ENCODE measurements around the gene STKLD1.

Gene STKLD1

DNA sequence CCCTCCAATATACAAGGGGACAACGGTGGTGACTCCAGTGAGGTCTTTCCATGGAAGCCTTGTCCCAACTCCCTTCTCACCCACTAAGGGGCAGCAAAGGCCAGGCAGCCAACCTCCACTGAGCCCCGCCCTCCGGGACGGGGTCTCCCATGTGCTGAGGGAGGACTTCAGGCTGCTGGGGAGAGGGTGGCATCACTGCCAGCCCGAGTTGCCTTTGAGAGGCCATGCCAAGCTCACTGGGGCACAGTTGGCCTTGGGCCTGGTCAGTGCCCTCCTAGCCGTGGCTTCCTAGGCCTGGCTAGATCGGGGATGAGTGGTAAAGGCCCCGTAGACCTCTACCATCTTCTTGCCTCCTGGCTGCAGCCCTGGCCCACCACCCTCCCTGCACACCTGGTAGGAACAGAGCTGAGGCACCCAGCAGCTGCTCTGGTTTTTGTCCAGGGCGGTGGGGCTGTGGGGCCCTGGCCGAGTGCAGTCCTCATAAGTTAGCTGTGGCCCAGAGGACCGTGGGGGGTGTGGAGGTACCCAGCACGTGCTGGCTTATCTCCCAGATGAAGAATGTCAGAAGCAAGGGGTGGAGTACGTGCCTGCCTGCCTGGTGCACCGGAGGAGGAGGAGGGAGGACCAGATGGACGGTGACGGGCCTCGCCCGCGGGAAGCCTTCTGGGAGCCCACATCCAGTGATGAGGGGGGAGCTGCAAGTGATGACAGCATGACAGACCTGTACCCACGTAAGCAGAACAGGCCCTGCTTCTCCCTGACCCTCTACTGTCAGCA is 16.6 kb upstream of the STKLD1 start (continued):
- TF ChIP-seq ZNF48 (tag by site-specific recombination; IDR thresholded peaks at IDR 0.05): no peak
- no peak for TF ChIP-seq ZNF132 (tag by site-specific recombination; IDR thresholded peaks at IDR 0.05; ENCODE audit: borderline replicate concordance)
- TF ChIP-seq ZNF621 (tag by site-specific recombination; IDR thresholded peaks at IDR 0.05): no peak
- TF ChIP-seq ZNF585B (tag by site-specific recombination; IDR thresholded peaks at IDR 0.05): no peak
- TF ChIP-seq ZNF664 (tag by site-specific recombination; IDR thresholded peaks at IDR 0.05): no peak
- no peak for TF ChIP-seq SCRT2 (tag by site-specific recombination; IDR thresholded peaks at IDR 0.05)
- TF ChIP-seq ZNF510 (tag by site-specific recombination; IDR thresholded peaks at IDR 0.05; ENCODE audit: insufficient replicate concordance): no peak
- TF ChIP-seq ZNF202 (tag by site-specific recombination; IDR thresholded peaks at IDR 0.05; ENCODE audit: borderline replicate concordance): no peak
- no peak for TF ChIP-seq ZSCAN4 (tag by site-specific recombination; IDR thresholded peaks at IDR 0.05)
- TF ChIP-seq ZNF555 (tag by site-specific recombination; conservative IDR thresholded peaks at IDR 0.05): no peak
- no peak for TF ChIP-seq ZNF777 (tag by site-specific recombination; IDR thresholded peaks at IDR 0.05; ENCODE audit: borderline replicate concordance)
- TF ChIP-seq ZNF214 (tag by site-specific recombination; IDR thresholded peaks at IDR 0.05; ENCODE audit: borderline replicate concordance): no peak
- no peak for TF ChIP-seq TCF7L2 (IDR thresholded peaks at IDR 0.05; ENCODE audit: borderline replicate concordance, low read depth, low read length)
- TF ChIP-seq ZNF701 (tag by site-specific recombination; IDR thresholded peaks at IDR 0.05): no peak
- TF ChIP-seq, protein P1, sequence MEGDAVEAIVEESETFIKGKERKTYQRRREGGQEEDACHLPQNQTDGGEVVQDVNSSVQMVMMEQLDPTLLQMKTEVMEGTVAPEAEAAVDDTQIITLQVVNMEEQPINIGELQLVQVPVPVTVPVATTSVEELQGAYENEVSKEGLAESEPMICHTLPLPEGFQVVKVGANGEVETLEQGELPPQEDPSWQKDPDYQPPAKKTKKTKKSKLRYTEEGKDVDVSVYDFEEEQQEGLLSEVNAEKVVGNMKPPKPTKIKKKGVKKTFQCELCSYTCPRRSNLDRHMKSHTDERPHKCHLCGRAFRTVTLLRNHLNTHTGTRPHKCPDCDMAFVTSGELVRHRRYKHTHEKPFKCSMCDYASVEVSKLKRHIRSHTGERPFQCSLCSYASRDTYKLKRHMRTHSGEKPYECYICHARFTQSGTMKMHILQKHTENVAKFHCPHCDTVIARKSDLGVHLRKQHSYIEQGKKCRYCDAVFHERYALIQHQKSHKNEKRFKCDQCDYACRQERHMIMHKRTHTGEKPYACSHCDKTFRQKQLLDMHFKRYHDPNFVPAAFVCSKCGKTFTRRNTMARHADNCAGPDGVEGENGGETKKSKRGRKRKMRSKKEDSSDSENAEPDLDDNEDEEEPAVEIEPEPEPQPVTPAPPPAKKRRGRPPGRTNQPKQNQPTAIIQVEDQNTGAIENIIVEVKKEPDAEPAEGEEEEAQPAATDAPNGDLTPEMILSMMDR (tag by site-specific recombination; IDR thresholded peaks at IDR 0.05): peak; percentile 84
- TF ChIP-seq ZNF311 (tag by site-specific recombination; IDR thresholded peaks at IDR 0.05; ENCODE audit: borderline replicate concordance): no peak
- TF ChIP-seq ZNF670 (tag by site-specific recombination; IDR thresholded peaks at IDR 0.05; ENCODE audit: low read depth): no peak
- TF ChIP-seq ZBTB10 (tag by site-specific recombination; IDR thresholded peaks at IDR 0.05): no peak
- TF ChIP-seq, protein P2, sequence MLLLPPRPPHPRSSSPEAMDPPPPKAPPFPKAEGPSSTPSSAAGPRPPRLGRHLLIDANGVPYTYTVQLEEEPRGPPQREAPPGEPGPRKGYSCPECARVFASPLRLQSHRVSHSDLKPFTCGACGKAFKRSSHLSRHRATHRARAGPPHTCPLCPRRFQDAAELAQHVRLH (tag by site-specific recombination; IDR thresholded peaks at IDR 0.05): no peak
- TF ChIP-seq OSR2 (tag by site-specific recombination; IDR thresholded peaks at IDR 0.05): no peak
- peak; percentile 69 for TF ChIP-seq KLF9 (tag by site-specific recombination; IDR thresholded peaks at IDR 0.05; ENCODE audit: low read depth)
- peak; percentile 37 for TF ChIP-seq EGR2 (tag by site-specific recombination; IDR thresholded peaks at IDR 0.05; ENCODE audit: low read depth)
- no peak for TF ChIP-seq ZNF266 (tag by site-specific recombination; IDR thresholded peaks at IDR 0.05; ENCODE audit: low read depth)
- TF ChIP-seq GLI2 (tag by site-specific recombination; IDR thresholded peaks at IDR 0.05; ENCODE audit: borderline replicate concordance, low read depth): no peak
- no peak for TF ChIP-seq ZNF391 (tag by site-specific recombination; IDR thresholded peaks at IDR 0.05; ENCODE audit: borderline replicate concordance, low read depth)
- TF ChIP-seq, protein P3, sequence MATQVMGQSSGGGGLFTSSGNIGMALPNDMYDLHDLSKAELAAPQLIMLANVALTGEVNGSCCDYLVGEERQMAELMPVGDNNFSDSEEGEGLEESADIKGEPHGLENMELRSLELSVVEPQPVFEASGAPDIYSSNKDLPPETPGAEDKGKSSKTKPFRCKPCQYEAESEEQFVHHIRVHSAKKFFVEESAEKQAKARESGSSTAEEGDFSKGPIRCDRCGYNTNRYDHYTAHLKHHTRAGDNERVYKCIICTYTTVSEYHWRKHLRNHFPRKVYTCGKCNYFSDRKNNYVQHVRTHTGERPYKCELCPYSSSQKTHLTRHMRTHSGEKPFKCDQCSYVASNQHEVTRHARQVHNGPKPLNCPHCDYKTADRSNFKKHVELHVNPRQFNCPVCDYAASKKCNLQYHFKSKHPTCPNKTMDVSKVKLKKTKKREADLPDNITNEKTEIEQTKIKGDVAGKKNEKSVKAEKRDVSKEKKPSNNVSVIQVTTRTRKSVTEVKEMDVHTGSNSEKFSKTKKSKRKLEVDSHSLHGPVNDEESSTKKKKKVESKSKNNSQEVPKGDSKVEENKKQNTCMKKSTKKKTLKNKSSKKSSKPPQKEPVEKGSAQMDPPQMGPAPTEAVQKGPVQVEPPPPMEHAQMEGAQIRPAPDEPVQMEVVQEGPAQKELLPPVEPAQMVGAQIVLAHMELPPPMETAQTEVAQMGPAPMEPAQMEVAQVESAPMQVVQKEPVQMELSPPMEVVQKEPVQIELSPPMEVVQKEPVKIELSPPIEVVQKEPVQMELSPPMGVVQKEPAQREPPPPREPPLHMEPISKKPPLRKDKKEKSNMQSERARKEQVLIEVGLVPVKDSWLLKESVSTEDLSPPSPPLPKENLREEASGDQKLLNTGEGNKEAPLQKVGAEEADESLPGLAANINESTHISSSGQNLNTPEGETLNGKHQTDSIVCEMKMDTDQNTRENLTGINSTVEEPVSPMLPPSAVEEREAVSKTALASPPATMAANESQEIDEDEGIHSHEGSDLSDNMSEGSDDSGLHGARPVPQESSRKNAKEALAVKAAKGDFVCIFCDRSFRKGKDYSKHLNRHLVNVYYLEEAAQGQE (tag by site-specific recombination; IDR thresholded peaks at IDR 0.05): no peak
- 0 out of 2 replicates have a peak, but pooled peaks have one; percentile 30 for TF ChIP-seq KLF17 (tag by site-specific recombination; IDR thresholded peaks at IDR 0.05)
- TF ChIP-seq ZNF623 (tag by site-specific recombination; IDR thresholded peaks at IDR 0.05): no peak
- TF ChIP-seq ZNF24 (tag by site-specific recombination; IDR thresholded peaks at IDR 0.05): no peak
- no peak for TF ChIP-seq WT1 (tag by site-specific recombination; IDR thresholded peaks at IDR 0.05)
